GM13976 (cell line): ENCODE results near the gene CCDC51.

Source experiments
- DNase-seq: peaks from one replicate; pipeline ENCODE4 v3.0.0; 2012; ENCODE audit warnings: low spot score
- CTCF ChIP-seq: IDR thresholded peaks from 2 replicates; pipeline ENCODE4 v1.5.1; 2012; ENCODE audit warnings: borderline replicate concordance, mild to moderate bottlenecking; ENCODE audit not compliant: insufficient read depth; ENCODE audit errors: extremely low read depth, missing control alignments, control extremely low read depth
- in situ Hi-C: fragments of 300-500 bp; cut with MboI; formaldehyde crosslinking; loops from one replicate; pipeline ENCODE4 v1.12.0; 2022; ENCODE audit warnings: low sequenced_read_pairs, mixed read lengths, inconsistent platforms; ENCODE audit not compliant: unreplicated experiment

The CCDC51 gene

GRCh38 chr3:48459331-48459730 lies 19.4 kb upstream of the CCDC51 start:
- no peak for TF ChIP-seq CTCF
- no peak for DNase-seq
- in situ Hi-C loops: no loop called here

GRCh38 chr3:48456456-48456855 lies 16.5 kb upstream of the CCDC51 start:
- TF ChIP-seq CTCF: no peak
- in situ Hi-C loops: no loop called here
- DNase-seq: no peak

GRCh38 chr3:48451270-48451669 lies 11.4 kb upstream of the CCDC51 start:
- DNase-seq: no peak
- in situ Hi-C loops: no loop called here
- no peak for TF ChIP-seq CTCF

GRCh38 chr3:48446425-48447193 lies 6.7 kb upstream of the CCDC51 start, which contains the start of gene ATRIP:
TSS of gene ATRIP (plus strand) at chr3:48446737. CDS start at chr3:48446846, 109 bp downstream.
- no peak for TF ChIP-seq CTCF
- in situ Hi-C loops: no loop called here
- DNase-seq: peak; percentile 96

- in situ Hi-C loops: no loop called here
- no peak for DNase-seq
- no peak for TF ChIP-seq CTCF
Measured at GRCh38 chr3:48446043-48446424, 6.1 kb upstream of the CCDC51 start.

- DNase-seq: no peak
- TF ChIP-seq CTCF: no peak
- in situ Hi-C loops: no loop called here
Measured at GRCh38 chr3:48445277-48445882, 5.5 kb upstream of the CCDC51 start.
